Central memory CD8-positive, alpha-beta T cell (primary cell): Measurements from ENCODE around the gene COL27A1.

Source experiments
- ATAC-seq: fragments of 150-1000 bp; cut with Tn5 transposase; replicated peaks from 2 replicates; pipeline ENCODE4 v1.10.0; 2022; ENCODE audit warnings: mild to moderate bottlenecking, moderate FRiP score, moderate number of reproducible peaks; ENCODE audit not compliant: poor library complexity, severe bottlenecking; ENCODE audit errors: extremely low read depth
- DNase-seq, 2 donors: peaks; one replicate each; pipeline ENCODE4 v3.0.0; 2021; ENCODE audit warnings: low spot score in 2 of 2
- H3K27ac Mint-ChIP-seq: one replicate; pipeline ENCODE4 v1.8.0; 2022; ENCODE audit warnings: low read depth, mild to moderate bottlenecking, moderate library complexity, mixed read lengths
- H3K27me3 Mint-ChIP-seq: one replicate; pipeline ENCODE4 v1.8.0; 2022; ENCODE audit warnings: mixed read lengths
- H3K36me3 Mint-ChIP-seq: one replicate; pipeline ENCODE4 v1.8.0; 2022; ENCODE audit warnings: mild to moderate bottlenecking, moderate library complexity, mixed read lengths; ENCODE audit not compliant: insufficient read depth
- H3K4me1 Mint-ChIP-seq: one replicate; pipeline ENCODE4 v1.8.0; 2022; ENCODE audit warnings: mixed read lengths
- H3K4me3 Mint-ChIP-seq: one replicate; pipeline ENCODE4 v1.8.0; 2022; ENCODE audit warnings: mild to moderate bottlenecking, moderate library complexity, mixed read lengths
- H3K9me3 Mint-ChIP-seq: one replicate; pipeline ENCODE4 v1.8.0; 2022; ENCODE audit warnings: mixed read lengths

COL27A1 gene

GRCh38 chr9:114271556-114272510 lies 116.5 kb downstream of the COL27A1 start:
- ATAC-seq (no peak), DNase-seq (no peak)
- no peaks in the 10 kb centered on the region for H3K9me3 Mint-ChIP-seq
- H3K27me3 Mint-ChIP-seq, result peaks cover 51% of the 10 kb centered on the region
- H3K36me3 Mint-ChIP-seq, result no peaks in the 10 kb centered on the region
- no peak overlapping the region for H3K27ac Mint-ChIP-seq
- peaks cover 5% of the 10 kb centered on the region for H3K4me1 Mint-ChIP-seq
- no peak overlapping the region for H3K4me3 Mint-ChIP-seq

- peaks cover 1% of the 10 kb centered on the region for H3K9me3 Mint-ChIP-seq
- H3K27me3 Mint-ChIP-seq, result peaks cover 44% of the 10 kb centered on the region
- ATAC-seq, result no peak
- H3K36me3 Mint-ChIP-seq, result no peaks in the 10 kb centered on the region
- H3K4me1 Mint-ChIP-seq, result peaks cover 5% of the 10 kb centered on the region
- no peak for DNase-seq
- H3K27ac Mint-ChIP-seq, result no peak overlapping the region
- H3K4me3 Mint-ChIP-seq, result no peak overlapping the region
Observed at GRCh38 chr9:114272739-114273431, 117.5 kb downstream of the COL27A1 start.

GRCh38 chr9:114273461-114273881 lies 118.1 kb downstream of the COL27A1 start:
- peaks cover 5% of the 10 kb centered on the region for H3K4me1 Mint-ChIP-seq
- no peaks in the 10 kb centered on the region for H3K36me3 Mint-ChIP-seq
- peaks cover 6% of the 10 kb centered on the region for H3K9me3 Mint-ChIP-seq
- ATAC-seq (no peak), DNase-seq (no peak)
- H3K27me3 Mint-ChIP-seq, result peaks cover 44% of the 10 kb centered on the region
- H3K27ac Mint-ChIP-seq, result no peak overlapping the region
- no peak overlapping the region for H3K4me3 Mint-ChIP-seq

GRCh38 chr9:114274217-114274616 lies 118.9 kb downstream of the COL27A1 start:
- no peaks in the 10 kb centered on the region for H3K36me3 Mint-ChIP-seq
- no peak overlapping the region for H3K27ac Mint-ChIP-seq
- H3K9me3 Mint-ChIP-seq, result peaks cover 6% of the 10 kb centered on the region
- peaks cover 36% of the 10 kb centered on the region for H3K27me3 Mint-ChIP-seq
- no peak for DNase-seq
- H3K4me3 Mint-ChIP-seq, result no peak overlapping the region
- H3K4me1 Mint-ChIP-seq, result peaks cover 5% of the 10 kb centered on the region
- no peak for ATAC-seq

GRCh38 chr9:114275246-114276004 lies 120.1 kb downstream of the COL27A1 start:
- Mint-ChIP-seq H3K4me1 (peaks cover 5% of the 10 kb centered on the region), H3K9me3 (peaks cover 6% of the 10 kb centered on the region), H3K27ac (no peak overlapping the region), H3K4me3 (no peak overlapping the region), H3K27me3 (peaks cover 35% of the 10 kb centered on the region), H3K36me3 (no peaks in the 10 kb centered on the region)
- no peak for DNase-seq
- no peak for ATAC-seq

GRCh38 chr9:114276908-114277821 lies 121.8 kb downstream of the COL27A1 start:
- Mint-ChIP-seq H3K27ac (no peak overlapping the region), H3K4me3 (no peak overlapping the region), H3K36me3 (no peaks in the 10 kb centered on the region), H3K9me3 (peaks cover 6% of the 10 kb centered on the region), H3K27me3 (peaks cover 32% of the 10 kb centered on the region), H3K4me1 (no peaks in the 10 kb centered on the region)
- DNase-seq, result no peak
- no peak for ATAC-seq

GRCh38 chr9:114278356-114278755 lies 123.0 kb downstream of the COL27A1 start:
- no peak overlapping the region for H3K27ac Mint-ChIP-seq
- ATAC-seq (no peak), DNase-seq (no peak)
- H3K4me3 Mint-ChIP-seq, result no peak overlapping the region
- H3K4me1 Mint-ChIP-seq, result no peaks in the 10 kb centered on the region
- peaks cover 6% of the 10 kb centered on the region for H3K9me3 Mint-ChIP-seq
- H3K27me3 Mint-ChIP-seq, result peaks cover 24% of the 10 kb centered on the region
- no peaks in the 10 kb centered on the region for H3K36me3 Mint-ChIP-seq

GRCh38 chr9:114278881-114279570 lies 123.7 kb downstream of the COL27A1 start:
- H3K27ac Mint-ChIP-seq, result no peak overlapping the region
- H3K4me1 Mint-ChIP-seq, result no peaks in the 10 kb centered on the region
- H3K36me3 Mint-ChIP-seq, result no peaks in the 10 kb centered on the region
- ATAC-seq (no peak), DNase-seq (no peak)
- no peak overlapping the region for H3K4me3 Mint-ChIP-seq
- H3K9me3 Mint-ChIP-seq, result peaks cover 6% of the 10 kb centered on the region
- peaks cover 25% of the 10 kb centered on the region for H3K27me3 Mint-ChIP-seq

- DNase-seq (no peak), ATAC-seq (no peak)
- H3K4me3 Mint-ChIP-seq, result no peak overlapping the region
- peaks cover 6% of the 10 kb centered on the region for H3K9me3 Mint-ChIP-seq
- peaks cover 31% of the 10 kb centered on the region for H3K27me3 Mint-ChIP-seq
- H3K36me3 Mint-ChIP-seq, result no peaks in the 10 kb centered on the region
- H3K4me1 Mint-ChIP-seq, result no peaks in the 10 kb centered on the region
- no peak overlapping the region for H3K27ac Mint-ChIP-seq
Observed at GRCh38 chr9:114279693-114280092, 124.4 kb downstream of the COL27A1 start.

DNA sequence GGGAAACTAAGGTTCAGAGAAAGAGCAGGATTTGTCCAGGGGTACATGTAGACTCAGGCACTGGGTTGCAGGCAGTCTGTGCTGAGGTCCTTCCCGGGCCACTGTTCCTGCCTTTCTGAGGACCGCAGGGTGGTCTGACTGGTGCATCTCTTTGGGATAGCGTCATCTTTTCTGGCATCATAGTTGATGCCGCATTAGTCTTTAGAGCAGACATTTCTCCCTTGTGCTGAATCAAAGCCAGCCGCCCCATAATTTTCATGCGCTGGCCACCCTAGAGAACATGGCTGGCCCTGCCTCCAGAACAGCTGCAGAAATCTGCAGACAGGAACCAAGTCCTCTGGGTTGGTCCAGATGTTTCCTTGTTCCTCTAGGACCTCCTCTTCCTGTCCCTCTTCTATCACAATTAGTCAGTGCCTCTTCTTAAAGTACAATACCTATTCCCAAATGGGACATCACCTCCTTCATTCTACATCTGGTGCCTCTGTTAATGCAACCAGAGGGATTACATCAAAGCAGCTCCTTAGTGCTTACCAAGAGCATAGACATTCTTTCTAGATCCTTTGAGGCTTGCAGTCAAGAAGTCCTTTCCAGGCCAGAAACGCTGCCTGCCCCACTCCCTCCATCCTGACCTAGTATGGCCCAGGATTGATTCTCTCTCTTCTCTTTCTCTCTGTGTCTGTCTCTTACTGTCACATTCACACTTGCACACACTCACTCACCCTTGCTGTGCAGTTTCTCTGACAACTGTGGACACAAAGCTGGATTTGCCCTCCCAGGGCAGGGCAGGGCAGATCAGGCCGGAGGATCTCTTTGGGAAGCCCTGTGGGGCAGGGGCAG lies 125.5 kb downstream of the COL27A1 start:
- DNase-seq (no peak), ATAC-seq (no peak)
- Mint-ChIP-seq H3K27me3 (peaks cover 34% of the 10 kb centered on the region), H3K27ac (no peak overlapping the region), H3K9me3 (peaks cover 6% of the 10 kb centered on the region), H3K4me3 (no peak overlapping the region), H3K4me1 (no peaks in the 10 kb centered on the region), H3K36me3 (no peaks in the 10 kb centered on the region)
